Natural killer cell (primary cell): ENCODE measurements around the gene GPATCH3. TPM values are rescaled to one million over a fixed set of nuclear protein-coding genes. Genes with fewer than 3 reads are reported as not detected.

Experiments used
- ATAC-seq, 3 donors: fragments of 150-1000 bp in 2 of 3; fragments of 200-7000 bp in 1 of 3; cut with Tn5 transposase; 1 replicate in 1 of 3; 2 replicates in 2 of 3; pipeline ENCODE4 v1.10.0; 2021; ENCODE audit warnings: mild to moderate bottlenecking in 2 of 3, moderate library complexity in 2 of 3
- DNase-seq, 2 donors: peaks; one replicate each; pipeline versions ENCODE4 v3.0.0 to v3.0.0-alpha.2; 2013 to 2021; ENCODE audit warnings: mixed read lengths in 1 of 2
- H3K27ac ChIP-seq: one replicate; pipeline ENCODE4 v1.5.1; 2013; ENCODE audit warnings: mild to moderate bottlenecking, low read length
- H3K27me3 ChIP-seq: one replicate; pipeline ENCODE4 v1.6.1; 2013; ENCODE audit warnings: low read length; ENCODE audit not compliant: control insufficient read depth, insufficient read depth
- H3K36me3 ChIP-seq: one replicate; pipeline ENCODE4 v1.6.1; 2013; ENCODE audit warnings: low read length; ENCODE audit not compliant: control insufficient read depth, insufficient read depth
- H3K4me1 ChIP-seq: one replicate; pipeline ENCODE4 v1.6.1; 2013; ENCODE audit warnings: low read length; ENCODE audit not compliant: control insufficient read depth, insufficient read depth
- H3K4me3 ChIP-seq: one replicate; pipeline ENCODE4 v1.5.1; 2013; ENCODE audit warnings: low read length
- H3K9me3 ChIP-seq: one replicate; pipeline ENCODE4 v1.6.1; 2013; ENCODE audit warnings: low read length; ENCODE audit not compliant: control insufficient read depth, insufficient read depth
- H3K27ac Mint-ChIP-seq, 2 donors: one replicate each; pipeline ENCODE4 v1.8.0; 2022; ENCODE audit warnings: mild to moderate bottlenecking in 2 of 2, mixed read lengths in 2 of 2, moderate library complexity in 1 of 2
- H3K27me3 Mint-ChIP-seq, 2 donors: one replicate each; pipeline ENCODE4 v1.8.0; 2022; ENCODE audit warnings: low read depth in 2 of 2, mixed read lengths in 2 of 2
- H3K36me3 Mint-ChIP-seq: one replicate; pipeline ENCODE4 v1.8.0; 2022; ENCODE audit warnings: mixed read lengths
- H3K4me1 Mint-ChIP-seq, 2 donors: one replicate each; pipeline ENCODE4 v1.8.0; 2022; ENCODE audit warnings: mixed read lengths in 2 of 2
- H3K4me3 Mint-ChIP-seq: one replicate; pipeline ENCODE4 v1.8.0; 2022; ENCODE audit warnings: mild to moderate bottlenecking, moderate library complexity, mixed read lengths
- H3K9me3 Mint-ChIP-seq, 2 donors: one replicate each; pipeline ENCODE4 v1.8.0; 2022; ENCODE audit warnings: mixed read lengths in 2 of 2
- WGBS: methylation state at CpG from one replicate; pipeline ENCODE4 v1.1.7; 2013; ENCODE audit warnings: missing lambda C conversion rate; ENCODE audit not compliant: insufficient coverage; 5-methylcytosine and 5-hydroxymethylcytosine counted together
- intact Hi-C: fragments of 100-400 bp; cut with micrococcal nuclease; formaldehyde crosslinking; loops from one replicate; pipeline ENCODE4 v1.14.2; 2022
- total RNA-seq, 4 donors: library from RNA; stranded (reverse); fragments of 120-200 nt in 1 of 4; gene quantifications; one replicate each; pipeline versions ENCODE4 v1.2.3 to v1.2.4, GENCODE V29; 2013 to 2022
- TF ChIP-seq, protein P1 (sequence below): fragments of 200-600 bp; IDR thresholded peaks from one replicate; pipeline ENCODE4 v1.8.0; 2022; ENCODE audit warnings: antibody characterized with exemption

Gene GPATCH3
- total RNA-seq, 3 donors from 2014 or later (not counting 1 experiment from before 2014, with no cell fraction given), result 25.5 to 41.3 (median 34.6) TPM

DNA sequence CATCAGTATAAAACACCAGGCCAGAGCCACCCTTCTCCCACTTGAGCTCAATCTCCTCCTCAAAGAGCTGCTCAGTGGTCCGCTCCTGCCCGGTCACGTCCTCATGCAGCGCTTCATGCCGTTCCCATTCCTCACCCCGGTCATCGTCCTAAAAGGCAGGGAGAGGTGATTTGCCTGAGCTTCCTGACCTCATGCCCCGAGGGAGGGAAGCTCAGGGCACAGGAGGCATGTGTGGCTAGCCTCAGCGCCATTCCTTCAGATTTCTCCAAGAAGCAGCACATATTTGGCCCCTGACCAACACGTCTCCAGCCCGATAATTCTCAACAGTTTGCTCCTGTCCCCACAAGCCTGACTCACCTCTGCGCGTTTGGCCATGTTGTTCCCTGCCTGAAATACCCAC is 6.0 kb downstream of the GPATCH3 start:
- intact Hi-C loops, result no loop called here
- Histone ChIP-seq H3K4me1 (peaks cover 11% of the 10 kb centered on the region), H3K27me3 (no peaks in the 10 kb centered on the region), H3K9me3 (no peaks in the 10 kb centered on the region), H3K27ac (no peak overlapping the region), H3K36me3 (peaks cover 35% of the 10 kb centered on the region), H3K4me3 (no peak overlapping the region)
- TF ChIP-seq, protein P1, sequence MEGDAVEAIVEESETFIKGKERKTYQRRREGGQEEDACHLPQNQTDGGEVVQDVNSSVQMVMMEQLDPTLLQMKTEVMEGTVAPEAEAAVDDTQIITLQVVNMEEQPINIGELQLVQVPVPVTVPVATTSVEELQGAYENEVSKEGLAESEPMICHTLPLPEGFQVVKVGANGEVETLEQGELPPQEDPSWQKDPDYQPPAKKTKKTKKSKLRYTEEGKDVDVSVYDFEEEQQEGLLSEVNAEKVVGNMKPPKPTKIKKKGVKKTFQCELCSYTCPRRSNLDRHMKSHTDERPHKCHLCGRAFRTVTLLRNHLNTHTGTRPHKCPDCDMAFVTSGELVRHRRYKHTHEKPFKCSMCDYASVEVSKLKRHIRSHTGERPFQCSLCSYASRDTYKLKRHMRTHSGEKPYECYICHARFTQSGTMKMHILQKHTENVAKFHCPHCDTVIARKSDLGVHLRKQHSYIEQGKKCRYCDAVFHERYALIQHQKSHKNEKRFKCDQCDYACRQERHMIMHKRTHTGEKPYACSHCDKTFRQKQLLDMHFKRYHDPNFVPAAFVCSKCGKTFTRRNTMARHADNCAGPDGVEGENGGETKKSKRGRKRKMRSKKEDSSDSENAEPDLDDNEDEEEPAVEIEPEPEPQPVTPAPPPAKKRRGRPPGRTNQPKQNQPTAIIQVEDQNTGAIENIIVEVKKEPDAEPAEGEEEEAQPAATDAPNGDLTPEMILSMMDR, result no peak
- no peak overlapping the region for H3K4me3 Mint-ChIP-seq
- H3K27me3 Mint-ChIP-seq, result no peaks in the 10 kb centered on the region
- 97% methylated on average over 13 of the region's 13 CpGs for WGBS
- peaks cover 7% of the 10 kb centered on the region for H3K36me3 Mint-ChIP-seq
- no peaks in the 10 kb centered on the region for H3K9me3 Mint-ChIP-seq
- no peak for ATAC-seq
- DNase-seq, result no peak
- no peak overlapping the region for H3K27ac Mint-ChIP-seq
- H3K4me1 Mint-ChIP-seq, result peaks cover 15 to 33% of the 10 kb centered on the region in 2 donors

DNA sequence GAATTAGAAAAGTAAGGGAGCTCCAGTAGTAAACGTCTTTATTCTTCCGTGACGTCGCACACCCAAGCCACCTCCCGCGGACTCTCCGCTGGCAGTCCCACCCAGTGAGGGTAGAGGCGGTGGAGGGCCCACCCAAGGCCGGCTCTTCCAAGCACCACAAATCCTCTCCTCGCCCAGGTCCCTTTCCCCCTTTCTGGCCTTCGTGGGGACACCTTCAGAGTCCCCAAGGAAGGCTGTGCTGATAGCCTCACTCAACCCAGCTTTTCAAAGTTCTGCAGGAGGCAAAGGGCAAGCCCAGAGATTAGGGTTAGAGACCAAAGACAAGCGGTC is 9.8 kb downstream of the GPATCH3 start:
- Histone ChIP-seq H3K4me3 (peak overlapping the region; percentile 81), H3K27ac (peak overlapping the region; percentile 89), H3K9me3 (no peaks in the 10 kb centered on the region), H3K27me3 (no peaks in the 10 kb centered on the region), H3K4me1 (peaks cover 18% of the 10 kb centered on the region), H3K36me3 (peaks cover 54% of the 10 kb centered on the region)
- TF ChIP-seq, protein P1, result no peak
- Mint-ChIP-seq H3K27ac (peak overlapping the region; percentile 94 to 96), H3K9me3 (no peaks in the 10 kb centered on the region), H3K27me3 (no peaks in the 10 kb centered on the region), H3K36me3 (peaks cover 8% of the 10 kb centered on the region), H3K4me1 (peaks cover 18 to 32% of the 10 kb centered on the region in 2 donors), H3K4me3 (peak overlapping the region; percentile 94)
- DNase-seq, result no peak
- ATAC-seq, result peak; percentile 46 to 49 (median 47)
- 6% methylated on average over 12 of the region's 12 CpGs for WGBS
- intact Hi-C loops, result loop anchor here (1.0 kb wide), 1 partner anchor 25 kb away; no protein-coding TSS in a partner anchor

DNA sequence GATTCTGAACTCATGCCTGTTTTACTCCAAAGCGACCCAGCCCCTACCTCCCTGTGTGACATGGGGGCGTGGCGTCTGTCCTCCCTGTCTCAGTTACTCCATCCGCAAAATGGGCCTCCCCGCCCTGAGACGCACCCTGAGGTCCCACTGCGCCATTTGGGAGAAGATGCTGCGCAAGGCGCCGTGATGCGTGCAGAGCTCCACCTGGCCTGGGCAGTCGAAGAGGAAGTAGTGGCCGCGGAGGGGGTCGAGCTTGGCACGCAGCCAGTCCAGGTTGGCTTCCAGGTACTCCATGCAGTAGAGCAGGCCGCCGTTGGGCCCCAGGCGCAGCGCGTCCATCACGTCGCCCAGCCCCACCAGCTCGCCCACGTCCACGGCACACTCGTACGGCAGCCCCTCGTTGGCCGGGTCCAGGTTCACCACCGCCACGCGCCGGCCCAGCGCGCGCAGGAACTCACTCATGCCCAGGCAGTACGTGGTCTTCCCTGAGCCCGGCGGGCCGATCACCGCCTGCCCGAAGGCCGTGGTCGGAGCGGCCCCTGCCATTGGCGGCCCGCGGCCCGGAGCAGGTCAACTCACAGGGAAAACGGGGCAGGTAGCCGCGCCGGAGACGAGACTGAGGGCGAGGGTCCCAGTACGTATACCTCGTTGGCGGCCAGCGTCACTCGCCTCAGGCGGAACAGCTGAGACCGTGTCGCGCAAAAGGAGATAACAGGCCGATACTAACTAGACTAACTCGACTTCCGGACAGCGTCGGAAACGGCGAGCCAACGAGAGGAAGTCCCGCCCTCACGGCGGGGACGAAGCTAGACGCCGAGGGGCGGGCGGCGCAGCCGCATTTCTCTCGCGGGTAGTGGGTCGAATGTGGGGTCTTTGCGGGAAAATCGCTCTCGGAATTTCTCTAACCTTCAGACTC is 10.5 kb downstream of the GPATCH3 start, which contains the start of gene GPN2:
Gene GPN2 (minus strand): TSS at position 733 of the 916 bp plus-strand sequence. CDS start 187 bp downstream, at position 546.
- H3K9me3 ChIP-seq, result no peaks in the 10 kb centered on the region
- ATAC-seq (peak; percentile 94 to 97 (median 95)), DNase-seq (peak; percentile 70 to 90)
- peak within 1 kb of the TSS; percentile 81 for H3K4me3 ChIP-seq
- peak within 1 kb of the TSS; percentile 89 for H3K27ac ChIP-seq
- no peaks in the 10 kb centered on the region for H3K27me3 ChIP-seq
- intact Hi-C loops, result loop anchor here (1.0 kb wide), 1 partner anchor 25 kb away; no protein-coding TSS in a partner anchor
- H3K36me3 Mint-ChIP-seq, result peaks cover 12% of the 10 kb centered on the region
- 1% methylated on average over 89 of the region's 89 CpGs for WGBS
- H3K9me3 Mint-ChIP-seq, result no peaks in the 10 kb centered on the region
- peak within 1 kb of the TSS; percentile 94 for H3K4me3 Mint-ChIP-seq
- H3K27ac Mint-ChIP-seq, result peak within 1 kb of the TSS; percentile 94 to 96
- peaks cover 18 to 30% of the 10 kb centered on the region in 2 donors for H3K4me1 Mint-ChIP-seq
- H3K36me3 ChIP-seq, result peaks cover 55% of the 10 kb centered on the region
- TF ChIP-seq, protein P1, result no peak
- H3K27me3 Mint-ChIP-seq, result no peaks in the 10 kb centered on the region
- H3K4me1 ChIP-seq, result peaks cover 18% of the 10 kb centered on the region
